ENCODE results near the gene HPDL. TPM values are rescaled to one million over a fixed set of nuclear protein-coding genes. Genes with fewer than 3 reads are reported as not detected.
"Not testable (repeated sequence)": the region's sequence is repeated elsewhere in the genome, so short reads cannot be mapped to it uniquely, and the experiment has no call there.

The HPDL gene
- total RNA-seq, 2 experiments from 2014 or later = 12.7 to 17.9 TPM

GRCh38 chr1:45348966-45349677 is 22.4 kb downstream of the HPDL start:
- ChIA-PET POLR2A (interaction anchor here (0.6 to 3.5 kb wide), 4 partner anchors 9 to 530 kb away, joined by 3 to 20 read pairs (median 4); partner anchors contain the start of genes MUTYH and TOE1), CTCF (interaction anchor here (0.5 to 2.6 kb wide), 7 partner anchors 8 to 230 kb away, joined by 3 to 13 read pairs (median 5); partner anchors contain the start of genes MUTYH and TOE1)
- H3K36me3 Mint-ChIP-seq (ENCODE audit: low read depth) = peaks cover 14% of the 10 kb centered on the region
- DNase-seq = no peak
- H3K4me3 Mint-ChIP-seq = no peak overlapping the region
- no peaks in the 10 kb centered on the region for H3K27me3 Mint-ChIP-seq
- intact Hi-C loops (cut with DNase I, micrococcal nuclease) = loop anchor here in 1 of 2 experiments (5.0 kb wide), 1 partner anchor 223 kb away; no protein-coding TSS in a partner anchor
- peaks cover 4% of the 10 kb centered on the region for H3K4me1 Mint-ChIP-seq
- peak; percentile 60 for ATAC-seq
- no peaks in the 10 kb centered on the region for H3K9me3 Mint-ChIP-seq (ENCODE audit: low read depth)
- H3K27ac Mint-ChIP-seq = peak overlapping the region; percentile 45

- intact Hi-C loops (cut with DNase I, micrococcal nuclease) = no loop called here
- Mint-ChIP-seq H3K36me3 (ENCODE audit: low read depth) (no peaks in the 10 kb centered on the region), H3K4me3 (no peak overlapping the region), H3K9me3 (ENCODE audit: low read depth) (no peaks in the 10 kb centered on the region), H3K27ac (no peak overlapping the region), H3K4me1 (peaks cover 4% of the 10 kb centered on the region), H3K27me3 (no peaks in the 10 kb centered on the region)
- CTCF ChIA-PET = interaction anchor here (0.6 to 1.2 kb wide), 3 partner anchors 140 to 337 kb away, joined by 3 to 4 read pairs (median 3); partner anchors contain the start of gene TESK2
- DNase-seq (no peak), ATAC-seq (no peak)
- POLR2A ChIA-PET = no interaction called here
These were observed 24.8 kb downstream of the HPDL start for GRCh38 chr1:45351508-45351907.

- no peaks in the 10 kb centered on the region for H3K27me3 Mint-ChIP-seq
- intact Hi-C loops (cut with DNase I, micrococcal nuclease) = no loop called here
- DNase-seq (no peak), ATAC-seq (no peak)
- no peaks in the 10 kb centered on the region for H3K36me3 Mint-ChIP-seq (ENCODE audit: low read depth)
- no peaks in the 10 kb centered on the region for H3K9me3 Mint-ChIP-seq (ENCODE audit: low read depth)
- ChIA-PET CTCF (interaction anchor here (0.7 kb wide), 1 partner anchor 261 kb away, joined by 3 read pairs; no protein-coding TSS in a partner anchor), POLR2A (no interaction called here)
- peaks cover 4% of the 10 kb centered on the region for H3K4me1 Mint-ChIP-seq
- no peak overlapping the region for H3K27ac Mint-ChIP-seq
- no peak overlapping the region for H3K4me3 Mint-ChIP-seq
These were observed 27.0 kb downstream of the HPDL start for GRCh38 chr1:45353685-45354084.

- Mint-ChIP-seq H3K27me3 (no peaks in the 10 kb centered on the region), H3K36me3 (ENCODE audit: low read depth) (no peaks in the 10 kb centered on the region), H3K27ac (no peak overlapping the region), H3K4me1 (peaks cover under 1% of the 10 kb centered on the region), H3K4me3 (no peak overlapping the region), H3K9me3 (ENCODE audit: low read depth) (no peaks in the 10 kb centered on the region)
- DNase-seq (no peak), ATAC-seq (no peak)
- intact Hi-C loops (cut with DNase I, micrococcal nuclease) = no loop called here
- POLR2A ChIA-PET = no interaction called here
- CTCF ChIA-PET = interaction anchor here (0.7 to 9.2 kb wide), 2 partner anchors 138 to 215 kb away, joined by 3 to 170 read pairs; partner anchors contain the start of gene TESK2
These were observed 28.1 kb downstream of the HPDL start for GRCh38 chr1:45354838-45355237.

GRCh38 chr1:45355683-45356082 is 29.0 kb downstream of the HPDL start:
- DNase-seq (no peak), ATAC-seq (no peak)
- CTCF ChIA-PET = interaction anchor here (0.5 to 9.2 kb wide), 2 partner anchors 50 to 137 kb away, joined by 3 to 170 read pairs; partner anchors contain the start of gene TESK2
- Mint-ChIP-seq H3K4me1 (peaks cover 6% of the 10 kb centered on the region), H3K36me3 (ENCODE audit: low read depth) (no peaks in the 10 kb centered on the region), H3K27ac (no peak overlapping the region), H3K4me3 (no peak overlapping the region), H3K9me3 (ENCODE audit: low read depth) (no peaks in the 10 kb centered on the region), H3K27me3 (no peaks in the 10 kb centered on the region)
- intact Hi-C loops (cut with DNase I, micrococcal nuclease) = no loop called here
- POLR2A ChIA-PET = no interaction called here

- Mint-ChIP-seq H3K9me3 (ENCODE audit: low read depth) (no peaks in the 10 kb centered on the region), H3K4me1 (peaks cover 6% of the 10 kb centered on the region), H3K36me3 (ENCODE audit: low read depth) (no peaks in the 10 kb centered on the region), H3K4me3 (no peak overlapping the region), H3K27ac (no peak overlapping the region), H3K27me3 (no peaks in the 10 kb centered on the region)
- CTCF ChIA-PET = interaction anchor here (0.6 to 9.2 kb wide), 6 partner anchors 8 to 330 kb away, joined by 3 to 170 read pairs (median 4); partner anchors contain the start of genes CCDC163, GPBP1L1, MMACHC and TESK2
- ATAC-seq = no peak
- no peak for DNase-seq
- POLR2A ChIA-PET = no interaction called here
- intact Hi-C loops (cut with DNase I, micrococcal nuclease) = no loop called here
These were observed 29.5 kb downstream of the HPDL start for GRCh38 chr1:45356186-45356585.

GRCh38 chr1:45359882-45360513 is 33.3 kb downstream of the HPDL start:
- Mint-ChIP-seq H3K27me3 (no peaks in the 10 kb centered on the region), H3K4me1 (peaks cover 11% of the 10 kb centered on the region), H3K27ac (peak overlapping the region; percentile 4), H3K36me3 (ENCODE audit: low read depth) (no peaks in the 10 kb centered on the region), H3K9me3 (ENCODE audit: low read depth) (no peaks in the 10 kb centered on the region), H3K4me3 (no peak overlapping the region)
- peak; percentile 76 for DNase-seq
- ChIA-PET CTCF (interaction anchor here (0.5 to 9.2 kb wide), 18 partner anchors 12 to 318 kb away, joined by 3 to 170 read pairs (median 4); partner anchors contain the start of genes MUTYH and TESK2), POLR2A (interaction anchor here (0.6 to 0.7 kb wide), 2 partner anchors 102 to 132 kb away, joined by 4 to 5 read pairs; no protein-coding TSS in a partner anchor)
- ATAC-seq = peak; percentile 79
- intact Hi-C loops (cut with DNase I, micrococcal nuclease) = loop anchor here (1.0 kb wide), 2 partner anchors 133 to 210 kb away; no protein-coding TSS in a partner anchor

- peaks cover 13% of the 10 kb centered on the region for H3K4me1 Mint-ChIP-seq
- CTCF ChIA-PET = interaction anchor here (0.6 to 9.2 kb wide), 9 partner anchors 46 to 618 kb away, joined by 3 to 170 read pairs (median 4); partner anchors contain the start of gene TESK2
- H3K27ac Mint-ChIP-seq; H3K36me3 Mint-ChIP-seq (ENCODE audit: low read depth); H3K4me3 Mint-ChIP-seq; ATAC-seq; POLR2A ChIA-PET; DNase-seq; H3K9me3 Mint-ChIP-seq (ENCODE audit: low read depth); H3K27me3 Mint-ChIP-seq: not testable (repeated sequence)
- intact Hi-C loops (cut with DNase I, micrococcal nuclease) = loop anchor here (1.0 kb wide), 1 partner anchor 132 kb away; no protein-coding TSS in a partner anchor
These were observed 34.3 kb downstream of the HPDL start for GRCh38 chr1:45360981-45361380.

GRCh38 chr1:45364294-45364693 is 37.6 kb downstream of the HPDL start:
- H3K4me3 Mint-ChIP-seq = no peak overlapping the region
- H3K27ac Mint-ChIP-seq = no peak overlapping the region
- no peaks in the 10 kb centered on the region for H3K27me3 Mint-ChIP-seq
- no peaks in the 10 kb centered on the region for H3K36me3 Mint-ChIP-seq (ENCODE audit: low read depth)
- no peak for DNase-seq
- ChIA-PET CTCF (interaction anchor here (0.7 to 1.6 kb wide), 3 partner anchors 127 to 344 kb away, joined by 3 to 8 read pairs (median 5); partner anchors contain the start of gene TESK2), POLR2A (no interaction called here)
- H3K4me1 Mint-ChIP-seq = peaks cover 13% of the 10 kb centered on the region
- intact Hi-C loops (cut with DNase I, micrococcal nuclease) = no loop called here
- no peaks in the 10 kb centered on the region for H3K9me3 Mint-ChIP-seq (ENCODE audit: low read depth)
- ATAC-seq = no peak

- H3K9me3 Mint-ChIP-seq (ENCODE audit: low read depth) = no peaks in the 10 kb centered on the region
- H3K27ac Mint-ChIP-seq = no peak overlapping the region
- no peak overlapping the region for H3K4me3 Mint-ChIP-seq
- H3K27me3 Mint-ChIP-seq = no peaks in the 10 kb centered on the region
- intact Hi-C loops (cut with DNase I, micrococcal nuclease) = no loop called here
- ATAC-seq (no peak), DNase-seq (no peak)
- peaks cover 10% of the 10 kb centered on the region for H3K4me1 Mint-ChIP-seq
- ChIA-PET CTCF (interaction anchor here (0.6 to 1.6 kb wide), 4 partner anchors 126 to 213 kb away, joined by 3 to 8 read pairs (median 4); partner anchors contain the start of gene TESK2), POLR2A (no interaction called here)
- no peaks in the 10 kb centered on the region for H3K36me3 Mint-ChIP-seq (ENCODE audit: low read depth)
These were observed 38.4 kb downstream of the HPDL start for GRCh38 chr1:45365051-45365450.

- intact Hi-C loops (cut with DNase I, micrococcal nuclease) = no loop called here
These were observed 43.9 kb downstream of the HPDL start for GRCh38 chr1:45370575-45370974.

More at GRCh38 chr1:45370575-45370974, 43.9 kb downstream of the HPDL start:
- no peak overlapping the region for H3K4me3 Mint-ChIP-seq
- ATAC-seq = no peak
- H3K27ac Mint-ChIP-seq = no peak overlapping the region
- ChIA-PET POLR2A (no interaction called here), CTCF (interaction anchor here (0.6 to 1.2 kb wide), 4 partner anchors 121 to 850 kb away, joined by 3 to 5 read pairs (median 3); partner anchors contain the start of gene TESK2)
- no peaks in the 10 kb centered on the region for H3K27me3 Mint-ChIP-seq
- no peaks in the 10 kb centered on the region for H3K9me3 Mint-ChIP-seq (ENCODE audit: low read depth)
- no peaks in the 10 kb centered on the region for H3K4me1 Mint-ChIP-seq
- H3K36me3 Mint-ChIP-seq (ENCODE audit: low read depth) = no peaks in the 10 kb centered on the region
- no peak for DNase-seq

Measured in activated CD4-positive, alpha-beta T cell treated with anti-CD3 and anti-CD28 coated beads for 36 hours (primary cell).